Mucosa of rectum (tissue), 2 donors: ENCODE results near the gene ALK.
A peak's percentile ranks its signal among the peaks of the same experiment; 100 is the strongest.

ENCODE experiments used
- H3K27ac ChIP-seq, 2 donors: one replicate each; pipeline ENCODE4 v1.7.0; 2013; ENCODE audit warnings: inconsistent platforms in 2 of 2, low read depth in 2 of 2, low read length in 2 of 2
- H3K27me3 ChIP-seq, 2 donors: one replicate each; pipeline ENCODE4 v1.7.0; 2013; ENCODE audit warnings: low read length in 2 of 2; ENCODE audit not compliant: control insufficient read depth in 2 of 2, insufficient read depth in 2 of 2
- H3K36me3 ChIP-seq, 2 donors: one replicate each; pipeline ENCODE4 v1.7.0; 2013; ENCODE audit warnings: low read length in 2 of 2; ENCODE audit not compliant: control insufficient read depth in 2 of 2, insufficient read depth in 2 of 2
- H3K4me1 ChIP-seq, 2 donors: one replicate each; pipeline ENCODE4 v1.7.0; 2013; ENCODE audit warnings: low read length in 2 of 2, mild to moderate bottlenecking in 1 of 2; ENCODE audit not compliant: control insufficient read depth in 2 of 2, insufficient read depth in 2 of 2
- H3K4me3 ChIP-seq, 2 donors: one replicate each; pipeline ENCODE4 v1.7.0; 2013; ENCODE audit warnings: low read length in 2 of 2
- H3K9ac ChIP-seq, 2 donors: one replicate each; pipeline ENCODE4 v1.7.0; 2013; ENCODE audit warnings: low read length in 2 of 2, low read depth in 1 of 2, mild to moderate bottlenecking in 1 of 2
- H3K9me3 ChIP-seq, 2 donors: one replicate each; pipeline ENCODE4 v1.7.0; 2013; ENCODE audit warnings: low read length in 2 of 2; ENCODE audit not compliant: control insufficient read depth in 2 of 2
- donor health status: healthy.
- donor health status: Normal muscosa, but diverticular disease.

ALK gene

DNA sequence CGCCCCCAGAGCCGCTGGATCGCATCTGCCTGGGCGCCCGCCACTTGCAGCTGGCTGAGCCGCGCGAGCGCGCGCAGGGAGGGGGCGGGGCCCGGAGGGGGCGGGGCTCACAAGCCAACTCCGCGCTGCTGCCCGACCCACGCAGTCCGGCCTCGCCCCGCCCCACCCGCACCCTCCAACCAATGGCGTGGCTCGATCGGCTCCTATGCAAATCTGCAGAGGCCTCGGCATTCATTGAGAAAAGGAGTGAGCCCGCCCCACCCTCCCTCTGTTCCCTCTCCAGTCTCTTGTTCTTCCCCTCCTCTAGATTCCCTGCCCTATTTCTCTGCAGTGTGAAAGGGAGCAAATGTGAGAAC, at the start of gene ALK:
ALK (minus strand) TSS at position 27 of the 356 bp plus-strand sequence. CDS start 927 bp downstream, outside the sequence.
- Histone ChIP-seq H3K4me1 (no peaks in the 10 kb centered on the region), H3K36me3 (no peaks in the 10 kb centered on the region), H3K9ac (no peak within 1 kb of the TSS), H3K4me3 (peak within 1 kb of the TSS in 1 of 2 donors; percentile 7), H3K9me3 (no peaks in the 10 kb centered on the region), H3K27me3 (peaks cover 15 to 22% of the 10 kb centered on the region in 2 donors), H3K27ac (no peak within 1 kb of the TSS)

DNA sequence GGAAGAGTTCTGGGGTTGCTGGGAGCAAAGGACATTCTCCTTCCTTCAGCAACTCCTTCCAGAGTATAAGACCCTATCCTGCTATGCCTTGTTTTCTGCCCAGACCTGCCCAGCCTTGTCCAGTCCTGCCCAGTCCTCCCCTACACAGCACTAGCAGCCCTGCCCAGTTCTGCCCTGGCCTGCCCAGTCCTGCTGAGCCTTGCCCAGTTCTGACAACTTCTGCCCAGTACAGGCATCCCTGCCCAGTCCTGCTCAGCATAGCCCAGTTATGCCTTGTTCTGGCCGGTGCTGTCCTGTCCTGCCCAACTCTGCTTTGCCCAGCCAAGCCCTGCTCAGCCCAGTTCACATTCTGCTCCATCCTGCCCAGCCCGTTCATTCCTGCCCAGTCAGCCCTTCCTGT, 44.9 kb upstream of the ALK start:
- no peaks in the 10 kb centered on the region for H3K4me1 ChIP-seq
- no peak overlapping the region for H3K9ac ChIP-seq
- no peaks in the 10 kb centered on the region for H3K36me3 ChIP-seq
- H3K9me3 ChIP-seq, result no peaks in the 10 kb centered on the region
- no peak overlapping the region for H3K27ac ChIP-seq
- no peak overlapping the region for H3K4me3 ChIP-seq
- peaks cover 0 to 8% of the 10 kb centered on the region in 2 donors for H3K27me3 ChIP-seq

DNA sequence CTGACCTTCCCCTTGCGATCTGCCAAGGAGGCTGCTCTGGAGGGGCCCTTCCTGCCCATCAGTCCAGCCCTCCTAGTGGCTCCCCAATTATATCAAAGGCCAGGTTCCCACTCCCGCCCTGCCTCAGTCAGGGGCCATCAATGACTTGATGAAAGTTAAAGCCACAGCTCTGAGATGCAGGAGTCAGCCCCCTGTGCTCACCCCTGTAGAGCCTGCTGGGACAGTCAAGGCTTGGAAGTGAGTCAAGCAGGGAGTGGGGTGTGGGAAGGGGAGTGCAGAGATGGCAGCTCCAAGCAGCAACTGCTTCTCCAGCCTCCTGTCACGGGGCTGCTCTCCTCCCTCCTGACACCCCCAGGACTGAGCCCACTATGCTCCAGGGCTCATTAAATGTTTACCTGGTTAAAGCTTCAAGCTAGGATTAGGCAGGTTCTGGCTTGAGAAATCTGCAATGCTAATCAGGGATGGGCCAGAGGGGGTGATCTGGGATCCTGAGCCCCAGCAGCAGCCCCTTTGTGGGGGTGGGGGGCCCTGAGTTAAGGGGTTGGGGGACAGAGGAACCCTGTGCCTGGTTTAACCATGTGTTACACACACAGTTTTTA, 42.7 kb upstream of the ALK start:
- Histone ChIP-seq H3K27me3 (peaks cover 0 to 8% of the 10 kb centered on the region in 2 donors), H3K9ac (no peak overlapping the region), H3K4me1 (no peaks in the 10 kb centered on the region), H3K4me3 (no peak overlapping the region), H3K9me3 (no peaks in the 10 kb centered on the region), H3K36me3 (no peaks in the 10 kb centered on the region), H3K27ac (no peak overlapping the region)

DNA sequence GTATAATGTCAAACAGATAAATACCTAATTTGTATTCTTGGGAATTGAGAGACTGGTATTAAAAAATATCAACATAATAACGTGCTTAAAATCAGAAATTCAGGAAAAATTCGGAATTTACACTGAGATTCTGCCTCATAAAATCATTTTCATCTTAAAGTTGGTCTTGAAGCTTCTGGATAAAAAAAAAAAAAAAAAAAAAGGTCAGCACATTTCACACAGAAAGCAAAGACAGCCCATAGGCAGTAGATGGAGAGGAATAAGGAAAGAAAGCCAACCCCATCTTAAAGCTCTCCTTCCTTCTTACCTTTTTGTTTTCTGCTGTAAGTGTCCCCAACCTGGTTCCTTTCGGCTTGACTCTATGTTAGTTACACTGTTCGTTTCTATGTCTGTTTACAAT, 41.5 kb upstream of the ALK start:
- H3K27me3 ChIP-seq, result peaks cover 0 to 8% of the 10 kb centered on the region in 2 donors
- H3K4me3 ChIP-seq, result no peak overlapping the region
- H3K36me3 ChIP-seq, result no peaks in the 10 kb centered on the region
- no peaks in the 10 kb centered on the region for H3K9me3 ChIP-seq
- H3K27ac ChIP-seq, result no peak overlapping the region
- no peaks in the 10 kb centered on the region for H3K4me1 ChIP-seq
- H3K9ac ChIP-seq, result no peak overlapping the region

DNA sequence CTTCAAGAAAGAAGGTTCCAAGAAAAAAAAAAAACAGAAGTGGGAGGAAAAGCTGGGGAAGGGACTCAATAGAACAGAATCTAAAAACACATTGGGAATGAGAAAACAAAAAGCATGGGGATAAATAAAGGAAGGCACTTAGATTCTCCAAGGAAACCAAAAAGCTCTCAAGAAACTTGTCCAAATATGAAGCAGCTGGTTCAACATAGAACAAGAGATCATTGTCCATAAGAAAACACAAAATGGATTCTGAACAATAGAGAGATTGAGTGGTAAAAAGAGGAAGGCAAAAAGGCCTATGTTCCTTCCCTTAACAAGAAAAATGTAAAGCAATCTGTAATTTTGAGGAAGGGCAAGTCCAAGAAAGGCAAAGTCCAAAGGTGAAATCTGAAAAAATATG, 32.9 kb upstream of the ALK start:
- Histone ChIP-seq H3K9ac (no peak overlapping the region), H3K4me3 (no peak overlapping the region), H3K36me3 (no peaks in the 10 kb centered on the region), H3K27ac (no peak overlapping the region), H3K4me1 (no peaks in the 10 kb centered on the region), H3K27me3 (no peaks in the 10 kb centered on the region), H3K9me3 (no peaks in the 10 kb centered on the region)

DNA sequence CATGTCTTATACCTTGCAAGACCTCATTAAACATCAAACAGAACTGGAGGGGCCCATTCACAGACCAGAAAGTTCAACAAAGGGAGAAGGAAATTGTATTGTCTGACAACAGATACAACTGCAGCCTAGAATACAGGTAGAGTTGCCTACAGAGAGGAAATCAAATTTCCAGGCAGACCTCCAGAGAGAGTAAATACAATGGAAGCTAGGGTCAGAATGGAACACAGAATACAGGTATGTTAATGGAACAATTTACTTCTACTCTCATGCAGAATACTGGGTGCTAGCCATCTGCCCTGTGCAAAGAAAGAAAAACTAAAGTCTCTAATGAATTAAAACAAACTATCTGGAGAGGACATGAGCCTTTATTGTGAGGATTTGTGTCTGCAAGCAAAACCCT, 31.6 kb upstream of the ALK start:
- no peaks in the 10 kb centered on the region for H3K4me1 ChIP-seq
- no peak overlapping the region for H3K27ac ChIP-seq
- no peaks in the 10 kb centered on the region for H3K36me3 ChIP-seq
- H3K27me3 ChIP-seq, result no peaks in the 10 kb centered on the region
- no peak overlapping the region for H3K4me3 ChIP-seq
- no peak overlapping the region for H3K9ac ChIP-seq
- no peaks in the 10 kb centered on the region for H3K9me3 ChIP-seq

DNA sequence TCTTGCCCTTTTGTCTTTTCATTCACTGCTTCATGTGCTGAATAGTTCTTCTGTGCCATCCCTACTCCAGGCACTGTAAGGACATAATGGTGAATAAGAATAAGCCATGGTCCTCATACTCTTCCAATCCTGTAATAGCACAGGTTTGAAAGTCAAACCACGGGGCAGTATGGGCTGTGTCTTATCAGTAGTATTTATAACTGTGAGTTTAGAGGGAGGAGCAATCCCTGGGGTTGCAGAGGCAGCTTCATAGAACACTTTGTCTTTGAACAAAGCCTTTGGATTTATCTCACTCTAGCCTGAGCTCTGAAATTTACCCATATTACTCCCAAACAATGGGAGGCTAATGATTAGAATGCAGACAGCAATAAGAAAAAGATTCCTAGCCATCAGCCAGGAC, 30.2 kb upstream of the ALK start:
- no peak overlapping the region for H3K27ac ChIP-seq

DNA sequence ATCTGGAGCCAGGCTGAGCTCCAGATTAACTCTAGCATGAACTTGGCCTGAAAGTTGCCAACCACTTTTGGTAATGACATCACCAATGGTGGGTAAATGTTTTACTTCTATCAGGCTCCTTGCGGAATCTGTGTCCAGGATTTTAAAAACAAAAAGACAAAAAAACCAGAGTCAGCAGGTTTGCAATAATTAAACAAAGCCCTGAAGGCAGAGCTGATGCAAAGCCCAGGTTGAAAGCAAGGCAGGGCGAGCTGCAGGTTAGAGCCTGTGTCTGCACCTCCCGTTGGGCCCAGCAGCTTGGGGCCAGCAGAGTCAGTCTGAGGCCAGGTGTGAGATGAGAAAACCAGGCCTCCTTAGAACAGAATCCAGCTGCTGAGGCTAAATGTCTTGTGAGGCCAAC, 29.1 kb upstream of the ALK start:
- Histone ChIP-seq H3K4me1 (no peaks in the 10 kb centered on the region), H3K36me3 (no peaks in the 10 kb centered on the region), H3K27ac (no peak overlapping the region), H3K9me3 (no peaks in the 10 kb centered on the region), H3K27me3 (no peaks in the 10 kb centered on the region), H3K9ac (no peak overlapping the region), H3K4me3 (no peak overlapping the region)

More for the DNA sequence above, 30.2 kb upstream of the ALK start:
- Histone ChIP-seq H3K4me3 (no peak overlapping the region), H3K4me1 (no peaks in the 10 kb centered on the region), H3K9ac (no peak overlapping the region), H3K27me3 (no peaks in the 10 kb centered on the region), H3K36me3 (no peaks in the 10 kb centered on the region), H3K9me3 (no peaks in the 10 kb centered on the region)

DNA sequence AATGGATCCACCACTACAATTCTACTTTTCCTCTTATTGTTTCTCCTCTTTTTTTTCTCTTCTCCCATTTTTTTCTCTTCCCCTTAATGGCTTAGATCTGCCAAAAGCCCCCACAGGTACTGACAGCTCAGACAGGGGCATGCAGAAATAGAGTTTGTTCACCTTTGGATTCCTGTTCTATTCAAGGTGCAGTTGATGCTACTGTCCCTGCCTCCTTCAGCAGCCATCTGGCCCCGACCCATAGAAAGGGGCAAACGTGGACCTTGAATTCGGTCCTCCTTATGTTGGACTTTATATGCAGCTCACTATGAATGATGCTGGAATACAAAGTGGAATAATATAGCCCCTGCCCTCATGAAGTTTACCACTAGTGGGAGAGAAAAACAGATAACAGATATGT, 27.7 kb upstream of the ALK start:
- Histone ChIP-seq H3K27me3 (no peaks in the 10 kb centered on the region), H3K9ac (no peak overlapping the region), H3K36me3 (no peaks in the 10 kb centered on the region), H3K27ac (no peak overlapping the region), H3K9me3 (no peaks in the 10 kb centered on the region), H3K4me1 (no peaks in the 10 kb centered on the region), H3K4me3 (no peak overlapping the region)

DNA sequence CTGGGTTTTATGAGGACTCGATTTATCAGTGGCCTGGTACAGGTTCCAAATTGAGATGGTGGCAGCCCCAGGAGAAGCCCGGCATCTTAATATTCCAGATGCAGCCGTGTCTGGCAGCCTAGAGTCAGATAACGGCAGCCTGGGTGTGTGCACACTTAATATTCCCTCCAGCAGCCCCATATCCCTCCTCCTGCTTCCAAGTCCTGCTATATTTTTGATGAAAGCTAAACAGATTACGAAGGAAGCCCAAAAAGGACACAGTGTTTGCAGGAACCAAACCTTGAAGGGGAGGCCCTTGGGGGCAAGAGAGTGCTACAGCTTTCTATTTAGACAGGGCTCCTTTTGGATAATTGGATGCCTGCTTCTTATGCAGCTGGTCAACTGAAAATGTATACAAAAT, 25.1 kb upstream of the ALK start:
- Histone ChIP-seq H3K4me1 (no peaks in the 10 kb centered on the region), H3K9me3 (no peaks in the 10 kb centered on the region), H3K27ac (no peak overlapping the region), H3K36me3 (no peaks in the 10 kb centered on the region), H3K9ac (no peak overlapping the region), H3K27me3 (no peaks in the 10 kb centered on the region), H3K4me3 (no peak overlapping the region)

DNA sequence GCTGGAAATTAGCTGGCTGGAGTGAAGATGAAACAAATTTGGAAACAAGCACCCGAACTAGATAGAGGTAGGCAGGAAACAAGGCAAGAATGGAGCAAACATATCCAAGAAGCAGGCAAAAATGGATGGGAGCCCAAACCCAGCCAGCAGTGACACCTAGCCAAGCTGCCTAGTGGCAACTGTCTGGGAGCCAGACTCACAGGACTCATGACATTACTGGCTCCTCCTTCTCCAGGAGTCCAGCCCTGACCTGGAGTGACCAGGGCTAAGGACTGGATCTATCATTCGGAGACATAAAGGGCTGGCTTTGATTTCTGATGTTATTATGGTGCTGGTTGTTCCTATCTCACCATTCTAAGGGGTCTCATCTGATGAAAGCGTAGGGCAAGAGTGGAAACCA, 21.3 kb upstream of the ALK start:
- H3K4me1 ChIP-seq, result no peaks in the 10 kb centered on the region
- no peaks in the 10 kb centered on the region for H3K27me3 ChIP-seq
- no peak overlapping the region for H3K9ac ChIP-seq
- H3K9me3 ChIP-seq, result no peaks in the 10 kb centered on the region
- H3K36me3 ChIP-seq, result no peaks in the 10 kb centered on the region
- H3K4me3 ChIP-seq, result no peak overlapping the region
- no peak overlapping the region for H3K27ac ChIP-seq
